Psoas muscle (tissue), 8 donors: Measurements from ENCODE around the gene TMEM132C. TPM values are rescaled to one million over a fixed set of nuclear protein-coding genes. Genes with fewer than 3 reads are reported as not detected.
"Not testable (repeated sequence)": the region's sequence is repeated elsewhere in the genome, so short reads cannot be mapped to it uniquely, and the experiment has no call there.

Source experiments
- ATAC-seq, 4 donors: fragments of 200-7000 bp; cut with Tn5 transposase; one replicate each; pipeline ENCODE4 v1.9.1; 2020; ENCODE audit warnings: moderate library complexity in 3 of 4, mild to moderate bottlenecking in 2 of 4
- DNase-seq, 2 donors: peaks; one replicate each; pipeline ENCODE4 v3.0.0-alpha.2; 2020
- H3K27ac ChIP-seq: fragments of 200-600 bp; one replicate; pipeline ENCODE4 v1.8.0; 2022
- H3K27me3 ChIP-seq, 3 donors: fragments of 200-600 bp in 1 of 3; one replicate each; pipeline versions ENCODE4 v1.6.1 to v1.8.0; 2013 to 2022; ENCODE audit warnings: low read length in 2 of 3, mild to moderate bottlenecking in 2 of 3, moderate library complexity in 1 of 3; ENCODE audit not compliant: insufficient read depth in 3 of 3
- H3K36me3 ChIP-seq, 2 donors: fragments of 200-600 bp in 1 of 2; one replicate each; pipeline versions ENCODE4 v1.6.1 to v1.8.0; 2013 to 2022; ENCODE audit warnings: low read depth in 1 of 2, mild to moderate bottlenecking in 1 of 2, moderate library complexity in 1 of 2; ENCODE audit not compliant: insufficient read depth in 1 of 2
- H3K4me1 ChIP-seq: fragments of 200-600 bp; one replicate; pipeline ENCODE4 v1.8.0; 2022
- H3K4me3 ChIP-seq: fragments of 200-600 bp; one replicate; pipeline ENCODE4 v1.8.0; 2022; ENCODE audit warnings: mild to moderate bottlenecking
- H3K9me3 ChIP-seq: fragments of 200-600 bp; one replicate; pipeline ENCODE4 v1.8.0; 2022
- WGBS, 3 donors: extraction: QIAGEN DNeasy Blood & Tissue Kit; methylation state at CpG; one replicate each; pipeline versions ENCODE4 v1.1.6 to v1.1.7; 2013; 5-methylcytosine and 5-hydroxymethylcytosine counted together
- intact Hi-C, 2 donors: fragments of 100-400 bp; cut with DNase I; formaldehyde crosslinking; loops; one replicate each; pipeline versions ENCODE4 v1.11.0 to v1.14.2; 2022
- polyA plus RNA-seq, 3 donors: library from polyadenylated mRNA; stranded (reverse); fragments of 200-250 nt; gene quantifications; one replicate each; pipeline ENCODE4 v1.2.3, GENCODE V29; 2013
- total RNA-seq, 4 donors: library from RNA; stranded (reverse); fragmentation: NEBNext Ultra II Directional in 2 of 4; extraction: Animal tissue kit (Norgen Biotek cat#: 25700) in 2 of 4; gene quantifications; one replicate each; pipeline versions ENCODE4 v1.2.1 to v1.2.4, GENCODE V29; 2021 to 2023
- TF ChIP-seq, protein P1 (sequence below): fragments of 200-600 bp; IDR thresholded peaks from one replicate; pipeline ENCODE4 v1.8.0; 2022; ENCODE audit warnings: antibody characterized with exemption
- donor health status: healthy with polysubstance abuse.
- donor health status: DM: no; HTN: no; CAD: no; lungs with moderate emphysema.
- donor health status: Bipolar disorder and iron deficiency.
- donor health status: healthy.
- donor health status: DM: yes; HTN: yes; CAD: no.
- donor health status: DM: no; HTN: no; CAD: no.
- donor health status: DM: no; HTN: no; CAD: no.
- donor health status: DM: yes; HTN: yes; CAD: no.

Gene TMEM132C
- total and polyA plus RNA-seq, 7 donors: 0.16 to 0.77 (median 0.47) TPM

- no peak for ATAC-seq
- no peak overlapping the region for H3K27ac ChIP-seq
These were observed 327.6 kb downstream of the TMEM132C start for GRCh38 chr12:128594521-128594920.

GRCh38 chr12:128595609-128596008 is 328.6 kb downstream of the TMEM132C start:
- 61 to 71% (median 66%) methylated on average over 8 of the region's 8 CpGs for WGBS, 3 donors
- Histone ChIP-seq H3K27ac (no peak overlapping the region), H3K9me3 (no peaks in the 10 kb centered on the region), H3K4me3 (no peak overlapping the region), H3K27me3 (peaks cover 0 to 7% (median 0%) of the 10 kb centered on the region in 3 donors), H3K4me1 (no peaks in the 10 kb centered on the region), H3K36me3 (no peaks in the 10 kb centered on the region)
- DNase-seq (no peak), ATAC-seq (no peak)
- TF ChIP-seq, protein P1, sequence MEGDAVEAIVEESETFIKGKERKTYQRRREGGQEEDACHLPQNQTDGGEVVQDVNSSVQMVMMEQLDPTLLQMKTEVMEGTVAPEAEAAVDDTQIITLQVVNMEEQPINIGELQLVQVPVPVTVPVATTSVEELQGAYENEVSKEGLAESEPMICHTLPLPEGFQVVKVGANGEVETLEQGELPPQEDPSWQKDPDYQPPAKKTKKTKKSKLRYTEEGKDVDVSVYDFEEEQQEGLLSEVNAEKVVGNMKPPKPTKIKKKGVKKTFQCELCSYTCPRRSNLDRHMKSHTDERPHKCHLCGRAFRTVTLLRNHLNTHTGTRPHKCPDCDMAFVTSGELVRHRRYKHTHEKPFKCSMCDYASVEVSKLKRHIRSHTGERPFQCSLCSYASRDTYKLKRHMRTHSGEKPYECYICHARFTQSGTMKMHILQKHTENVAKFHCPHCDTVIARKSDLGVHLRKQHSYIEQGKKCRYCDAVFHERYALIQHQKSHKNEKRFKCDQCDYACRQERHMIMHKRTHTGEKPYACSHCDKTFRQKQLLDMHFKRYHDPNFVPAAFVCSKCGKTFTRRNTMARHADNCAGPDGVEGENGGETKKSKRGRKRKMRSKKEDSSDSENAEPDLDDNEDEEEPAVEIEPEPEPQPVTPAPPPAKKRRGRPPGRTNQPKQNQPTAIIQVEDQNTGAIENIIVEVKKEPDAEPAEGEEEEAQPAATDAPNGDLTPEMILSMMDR: no peak
- intact Hi-C loops: no loop called here

More at GRCh38 chr12:128594521-128594920, 327.6 kb downstream of the TMEM132C start:
- Histone ChIP-seq H3K4me1 (no peaks in the 10 kb centered on the region), H3K36me3 (no peaks in the 10 kb centered on the region), H3K9me3 (no peaks in the 10 kb centered on the region), H3K4me3 (no peak overlapping the region), H3K27me3 (peaks cover 0 to 7% (median 0%) of the 10 kb centered on the region in 3 donors)
- TF ChIP-seq, protein P1: no peak
- no peak for DNase-seq
- intact Hi-C loops: no loop called here
- 8 to 21% (median 18%) methylated on average over 7 of the region's 7 CpGs for WGBS, 3 donors

DNA sequence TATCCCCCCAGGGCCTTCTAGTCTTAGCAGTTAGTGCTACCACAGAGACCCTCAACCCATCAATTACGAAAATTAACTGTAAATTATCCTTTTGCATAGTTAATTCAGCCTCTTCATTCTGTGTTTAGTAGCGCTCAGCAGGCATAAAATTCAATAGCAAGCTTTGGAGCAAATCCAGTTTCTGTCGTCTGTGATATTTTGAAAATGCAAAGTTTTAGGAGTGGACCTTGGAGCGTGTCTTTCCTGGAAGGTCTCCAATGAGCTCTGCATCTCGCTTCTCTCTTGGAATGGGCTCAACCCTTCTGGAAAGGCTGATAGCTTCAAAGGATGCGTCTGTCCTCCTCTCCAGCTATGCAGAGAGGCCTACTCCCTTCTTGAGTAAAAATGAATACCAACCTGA is 333.9 kb downstream of the TMEM132C start:
- Histone ChIP-seq H3K9me3 (no peaks in the 10 kb centered on the region), H3K36me3 (no peaks in the 10 kb centered on the region), H3K27ac (no peak overlapping the region), H3K4me3 (no peak overlapping the region), H3K27me3 (no peaks in the 10 kb centered on the region), H3K4me1 (no peaks in the 10 kb centered on the region)
- WGBS, 3 donors: 43 to 49% (median 49%) methylated on average over 6 of the region's 6 CpGs
- intact Hi-C loops: no loop called here
- ATAC-seq (no peak), DNase-seq (no peak)
- TF ChIP-seq, protein P1: no peak

DNA sequence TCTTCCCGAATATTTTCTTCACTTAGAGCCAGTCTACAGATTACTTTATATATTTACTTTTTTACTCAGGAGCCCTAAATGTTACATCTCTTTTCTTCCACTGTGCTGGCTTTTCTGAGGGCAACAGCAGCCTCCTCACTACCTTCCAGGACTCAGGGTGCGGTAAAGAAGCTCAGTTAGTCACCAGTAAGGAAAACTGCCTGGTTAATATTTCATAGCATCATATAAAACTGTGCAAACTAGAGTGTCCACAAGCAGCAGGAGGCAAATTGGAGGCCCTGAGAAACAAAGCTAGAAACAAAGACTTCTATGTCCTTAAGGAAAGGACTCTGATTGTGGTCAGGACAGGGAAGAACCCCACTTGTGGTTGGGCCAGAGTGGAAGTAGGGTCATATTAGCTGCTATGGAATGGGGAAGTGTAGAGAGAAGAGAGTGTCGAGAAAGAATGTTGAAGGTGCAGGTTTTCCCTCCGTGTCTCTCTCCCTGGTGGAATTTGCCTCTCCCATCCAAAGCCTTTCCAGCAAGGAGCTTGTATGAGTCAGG is 336.7 kb downstream of the TMEM132C start:
- H3K4me1 ChIP-seq: no peaks in the 10 kb centered on the region
- TF ChIP-seq, protein P1: no peak
- 76 to 81% (median 77%) methylated on average over 4 of the region's 4 CpGs for whole genome bisulfite sequencing, 3 donors
- intact Hi-C loops: no loop called here
- ATAC-seq (no peak), DNase-seq (no peak)
- H3K4me3 ChIP-seq: no peak overlapping the region
- no peaks in the 10 kb centered on the region for H3K36me3 ChIP-seq
- H3K27me3 ChIP-seq: no peaks in the 10 kb centered on the region
- H3K9me3 ChIP-seq: no peaks in the 10 kb centered on the region
- no peak overlapping the region for H3K27ac ChIP-seq

DNA sequence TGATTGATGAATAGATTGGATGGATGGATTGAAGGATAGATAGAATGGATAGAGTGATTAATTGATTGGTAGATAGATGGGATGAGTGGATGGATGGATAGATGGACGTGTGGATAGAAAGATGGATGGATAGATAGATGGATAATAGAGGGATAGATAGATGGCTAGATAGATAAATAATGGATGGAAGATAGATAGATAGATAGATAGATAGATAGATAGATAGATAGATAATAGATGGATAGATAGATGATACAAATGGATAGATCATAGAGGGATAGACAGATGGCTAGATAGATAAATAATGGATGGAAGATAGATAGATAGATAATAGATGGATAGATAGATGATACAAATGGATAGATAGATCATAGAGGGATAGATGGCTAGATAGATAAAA is 337.2 kb downstream of the TMEM132C start:
- H3K4me3 ChIP-seq, H3K36me3 ChIP-seq, H3K27me3 ChIP-seq, DNase-seq, intact Hi-C loops, ATAC-seq, H3K9me3 ChIP-seq, H3K4me1 ChIP-seq, H3K27ac ChIP-seq: not testable (repeated sequence)
- WGBS, 3 donors: 69 to 79% (median 73%) methylated on average over 1 of the region's 1 CpG
